ENCODE data around the gene IDH3G. TPM values are rescaled to one million over a fixed set of nuclear protein-coding genes. Genes with fewer than 3 reads are reported as not detected.

The IDH3G gene
- total and polyA plus RNA-seq, 2 of the 8 experiments (the other 6 are each of a cell fraction or from before 2014, with no cell fraction given) = 39.4 to 66.7 TPM

DNA sequence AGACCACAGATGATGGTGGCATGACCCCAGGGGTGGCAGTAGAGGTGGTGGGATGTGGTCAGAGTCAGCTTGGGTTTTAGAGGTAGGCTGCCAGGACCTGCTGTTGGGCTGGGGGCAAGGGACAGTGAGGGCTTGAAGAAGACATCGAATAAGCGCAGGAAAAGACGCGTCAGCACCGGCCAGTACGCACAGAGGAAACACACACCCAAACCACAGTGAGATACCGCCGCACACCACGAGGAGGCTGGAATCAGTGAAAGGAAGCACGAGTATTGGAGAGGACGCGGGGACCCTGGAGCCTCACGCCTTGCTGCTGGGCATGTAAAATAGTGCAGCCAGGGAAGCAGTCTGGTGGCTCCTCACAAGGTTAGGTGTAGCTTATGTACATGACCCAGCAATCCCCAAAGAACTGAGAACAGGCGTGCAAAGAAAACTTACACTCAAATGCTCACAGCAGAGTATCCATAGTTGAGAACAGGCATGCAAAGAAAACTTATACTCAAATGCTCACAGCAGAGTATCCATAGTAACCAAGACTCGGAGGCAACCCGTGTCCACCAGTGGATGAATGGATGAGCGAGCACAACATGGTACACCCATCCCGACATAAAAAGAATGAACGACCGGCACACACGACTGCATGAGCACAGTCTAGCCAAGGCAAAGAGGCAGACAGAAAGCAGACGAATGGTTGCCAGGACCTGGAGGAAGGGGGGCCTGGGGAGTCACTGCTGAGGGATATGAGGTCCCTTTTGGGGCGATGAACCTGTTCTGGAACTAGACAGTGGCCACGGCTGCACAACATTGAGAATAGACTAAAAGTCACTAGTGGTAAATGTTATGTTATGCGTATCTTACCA, 22.9 kb upstream of the IDH3G start (continued):
- TF ChIP-seq EP300 (IDR thresholded peaks at IDR 0.05; ENCODE audit: borderline replicate concordance in 1 of 2, low read depth in 2 of 2, low read length in 2 of 2) (no peak), YY1 (IDR thresholded peaks at IDR 0.05; ENCODE audit: low read depth, low read length) (no peak), POLR2AphosphoS5 (IDR thresholded peaks at IDR 0.05; ENCODE audit: low read depth, low read length) (no peak), NANOG (IDR thresholded peaks at IDR 0.05; ENCODE audit: insufficient read depth, low read depth, low read length, poor library complexity, severe bottlenecking) (no peak), FOSL1 (IDR thresholded peaks at IDR 0.05; ENCODE audit: insufficient read depth, low read depth, low read length) (no peak), RNF2 (IDR thresholded peaks at IDR 0.05; ENCODE audit: borderline replicate concordance, low read depth, low read length, missing control alignments, poor library complexity, severe bottlenecking) (no peak), TAF7 (optimal IDR thresholded peaks at IDR 0.05; ENCODE audit: borderline replicate concordance, low read depth, low read length) (no peak), PHF8 (conservative IDR thresholded peaks at IDR 0.05; ENCODE audit: low read depth, low read length) (no peak), POU5F1 (IDR thresholded peaks at IDR 0.05; ENCODE audit: low read depth, low read length) (no peak), TEAD4 (IDR thresholded peaks at IDR 0.05; ENCODE audit: low read depth, low read length) (no peak), MAFK (IDR thresholded peaks at IDR 0.05; ENCODE audit: low read depth, low read length) (no peak), SIN3A (conservative IDR thresholded peaks at IDR 0.05 in 1 of 2, IDR thresholded peaks at IDR 0.05 in 1 of 2; ENCODE audit: low read depth in 1 of 2, low read length in 2 of 2) (no peak)
- TF ChIP-seq, protein P1, sequence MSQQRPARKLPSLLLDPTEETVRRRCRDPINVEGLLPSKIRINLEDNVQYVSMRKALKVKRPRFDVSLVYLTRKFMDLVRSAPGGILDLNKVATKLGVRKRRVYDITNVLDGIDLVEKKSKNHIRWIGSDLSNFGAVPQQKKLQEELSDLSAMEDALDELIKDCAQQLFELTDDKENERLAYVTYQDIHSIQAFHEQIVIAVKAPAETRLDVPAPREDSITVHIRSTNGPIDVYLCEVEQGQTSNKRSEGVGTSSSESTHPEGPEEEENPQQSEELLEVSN (IDR thresholded peaks at IDR 0.05) = no peak

Measured in H1 (cell line).